ENCODE results near the gene DDX49.
A peak's percentile ranks its signal among the peaks of the same experiment; 100 is the strongest.

The DDX49 gene, protein sequence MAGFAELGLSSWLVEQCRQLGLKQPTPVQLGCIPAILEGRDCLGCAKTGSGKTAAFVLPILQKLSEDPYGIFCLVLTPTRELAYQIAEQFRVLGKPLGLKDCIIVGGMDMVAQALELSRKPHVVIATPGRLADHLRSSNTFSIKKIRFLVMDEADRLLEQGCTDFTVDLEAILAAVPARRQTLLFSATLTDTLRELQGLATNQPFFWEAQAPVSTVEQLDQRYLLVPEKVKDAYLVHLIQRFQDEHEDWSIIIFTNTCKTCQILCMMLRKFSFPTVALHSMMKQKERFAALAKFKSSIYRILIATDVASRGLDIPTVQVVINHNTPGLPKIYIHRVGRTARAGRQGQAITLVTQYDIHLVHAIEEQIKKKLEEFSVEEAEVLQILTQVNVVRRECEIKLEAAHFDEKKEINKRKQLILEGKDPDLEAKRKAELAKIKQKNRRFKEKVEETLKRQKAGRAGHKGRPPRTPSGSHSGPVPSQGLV

DNA sequence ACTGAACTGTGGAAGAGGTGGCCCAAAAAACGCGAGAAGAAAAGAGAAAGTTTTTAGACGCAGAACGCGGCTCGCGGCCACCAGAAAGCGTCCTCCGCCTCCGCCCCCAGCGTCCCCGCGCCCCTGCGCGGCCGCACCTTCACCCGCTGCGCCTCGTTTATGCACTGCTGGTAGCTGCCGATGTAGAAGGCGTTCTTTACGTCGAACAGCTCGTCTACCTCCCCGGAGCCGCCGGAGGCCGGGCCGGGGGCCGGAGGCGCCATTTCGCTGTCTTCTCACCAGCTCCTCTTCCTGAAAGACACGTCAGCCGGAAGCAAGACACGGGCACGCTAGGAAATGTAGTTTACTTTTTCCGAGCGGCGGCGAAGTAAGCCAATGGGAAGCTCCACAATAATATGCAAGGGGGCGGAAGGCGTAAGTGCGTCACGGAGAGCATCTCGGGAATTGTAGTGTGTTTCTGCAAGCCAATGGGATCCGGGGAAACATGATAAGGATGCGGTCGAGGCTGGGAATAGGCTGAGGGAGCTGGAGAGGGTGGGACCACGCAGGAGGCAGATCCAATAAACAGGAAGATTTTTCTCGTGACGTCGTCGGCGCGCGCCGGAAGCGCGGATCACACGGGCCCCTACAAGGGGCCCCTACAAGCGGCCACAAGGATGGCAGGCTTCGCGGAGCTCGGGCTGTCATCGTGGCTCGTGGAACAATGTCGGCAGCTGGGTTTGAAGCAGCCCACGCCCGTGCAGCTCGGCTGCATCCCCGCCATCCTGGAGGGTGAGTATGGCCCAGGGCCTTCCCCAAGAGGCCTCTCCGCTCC, at the start of gene DDX49, which contains the start of gene COPE:
Gene DDX49 (plus strand): TSS at position 630 of the 814 bp plus-strand sequence. CDS start 27 bp downstream, at position 657.
Gene COPE (minus strand): TSS at position 302 of the 814 bp plus-strand sequence. CDS start 39 bp downstream, at position 263.
- peak; percentile 100 for FAIRE-seq

DNA sequence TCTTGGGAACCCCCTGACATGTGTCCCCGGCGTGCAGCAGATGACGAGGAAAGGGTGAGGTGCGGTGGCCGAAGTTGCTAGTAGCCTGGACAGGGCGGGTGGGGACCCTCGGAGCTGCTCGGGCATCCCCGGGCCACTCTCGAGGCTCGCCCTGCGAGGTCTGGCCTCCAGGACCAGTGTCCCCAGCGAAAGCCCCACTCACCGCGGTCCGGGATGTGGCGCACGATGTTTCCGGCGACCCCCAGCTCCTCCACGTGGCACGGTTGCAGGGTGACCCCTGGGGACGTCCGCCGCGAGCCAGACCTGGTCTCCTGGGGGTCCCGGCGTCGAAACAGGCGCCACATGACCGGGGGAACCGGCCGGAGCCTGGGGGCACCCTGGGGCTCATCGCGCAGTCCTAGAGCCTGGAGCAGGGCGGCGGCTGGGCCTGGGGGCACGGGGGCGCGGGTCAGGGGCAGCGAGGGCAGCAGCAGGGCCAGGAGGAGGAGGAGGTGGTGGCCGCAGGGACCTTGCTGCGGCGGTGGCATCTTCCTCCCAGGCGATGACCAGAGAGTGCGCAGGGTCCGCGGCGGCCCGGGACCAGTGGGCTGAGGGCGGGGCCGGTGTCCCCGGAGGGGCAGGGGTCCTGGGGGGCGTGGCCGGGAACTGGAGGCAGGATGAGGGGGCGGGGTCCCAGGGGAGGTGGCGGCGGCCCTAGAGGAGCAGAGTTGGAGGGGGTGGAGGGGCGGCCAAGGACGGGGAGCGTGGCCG, 49.6 kb upstream of the DDX49 start:
- no peak for FAIRE-seq

DNA sequence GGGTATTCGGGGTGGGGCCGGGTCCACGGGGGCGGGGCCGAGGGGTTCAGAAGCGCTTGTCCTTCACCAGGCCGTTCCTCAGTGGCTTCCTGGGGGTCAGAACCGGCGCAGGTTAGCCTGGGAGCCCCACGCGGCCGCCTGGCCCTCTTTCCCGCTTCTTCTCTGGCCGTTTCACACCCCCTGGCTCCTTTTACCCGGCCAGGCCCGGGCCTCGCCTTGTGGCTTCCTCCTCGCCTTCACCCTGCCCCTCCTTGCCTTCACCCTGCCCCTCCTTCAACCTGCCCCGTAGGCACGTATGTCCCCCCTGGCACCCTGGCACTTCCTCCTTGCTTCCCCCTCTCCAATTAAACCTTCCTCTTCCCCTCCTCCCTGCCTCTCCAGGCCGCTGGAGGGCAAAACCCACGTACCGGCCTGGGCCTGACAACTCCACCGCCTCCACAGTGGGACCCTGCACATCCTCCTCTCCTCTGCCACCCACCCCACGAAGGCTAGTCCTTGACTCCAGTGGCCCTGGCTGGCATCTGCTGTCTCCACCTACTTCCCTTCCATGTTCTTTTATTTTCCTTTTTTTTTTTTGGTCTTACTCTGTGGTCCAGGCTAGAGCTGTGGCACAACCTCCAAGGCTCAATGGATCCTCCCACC, 48.9 kb upstream of the DDX49 start:
- FAIRE-seq: no peak

DNA sequence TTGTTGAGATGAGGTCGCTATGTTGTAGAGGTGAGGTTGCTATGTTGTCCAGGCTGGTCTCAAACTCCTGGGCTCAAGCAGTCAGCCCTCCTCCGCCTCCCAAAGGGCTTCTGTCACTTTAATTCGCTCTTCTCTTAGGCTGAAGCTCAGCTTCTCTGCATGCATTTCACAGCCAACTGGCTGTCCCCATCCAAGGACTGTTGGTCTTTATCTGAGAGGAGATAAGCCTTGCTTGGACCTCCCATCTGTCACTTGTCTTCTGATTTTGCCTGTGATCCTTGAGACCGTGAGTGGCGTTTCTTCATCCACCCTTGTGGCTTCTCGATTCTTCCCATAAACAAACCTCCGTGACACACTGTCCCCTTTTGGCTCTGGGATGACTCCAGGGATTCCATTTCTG, 48.0 kb upstream of the DDX49 start:
- no peak for FAIRE-seq

DNA sequence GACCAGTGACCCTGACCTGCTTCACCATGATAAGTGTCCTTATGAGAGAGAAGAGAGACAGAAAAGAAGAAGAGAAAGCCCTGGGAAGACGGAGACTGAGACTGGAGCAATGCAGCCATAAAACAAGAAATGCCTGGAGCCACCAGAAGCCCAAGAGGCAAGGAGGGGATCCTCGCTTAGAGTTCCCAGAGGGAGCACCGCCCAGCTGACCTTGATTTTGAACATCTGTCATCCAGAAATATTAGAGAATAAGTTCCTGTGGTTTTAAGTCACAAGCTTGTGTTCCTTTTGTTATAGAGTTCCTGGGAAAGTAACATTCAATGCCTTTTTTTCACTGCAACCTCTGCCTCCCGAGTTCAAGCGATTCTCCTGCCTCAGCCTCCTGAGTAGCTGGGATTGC, 43.8 kb upstream of the DDX49 start:
- no peak for FAIRE-seq

DNA sequence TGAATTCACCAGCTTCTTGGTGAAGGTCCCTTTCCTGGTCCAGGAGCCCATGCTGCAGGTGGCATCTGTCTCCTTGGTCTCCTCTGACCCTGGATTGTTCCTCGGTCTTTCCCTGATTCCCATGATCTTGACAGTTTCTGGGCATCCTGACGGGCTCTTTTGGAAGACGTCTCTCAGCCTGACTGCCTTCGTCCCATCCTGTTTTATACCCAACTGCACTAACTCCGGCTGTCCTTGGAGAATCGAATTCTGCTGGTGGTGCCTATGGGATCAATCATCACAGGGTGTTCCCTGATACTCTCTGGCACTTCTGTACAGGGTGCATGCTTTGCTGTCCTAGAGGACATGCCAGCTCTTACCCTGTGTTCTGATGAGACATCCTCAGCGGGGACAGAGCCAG, 42.6 kb upstream of the DDX49 start:
- no peak for FAIRE-seq

DNA sequence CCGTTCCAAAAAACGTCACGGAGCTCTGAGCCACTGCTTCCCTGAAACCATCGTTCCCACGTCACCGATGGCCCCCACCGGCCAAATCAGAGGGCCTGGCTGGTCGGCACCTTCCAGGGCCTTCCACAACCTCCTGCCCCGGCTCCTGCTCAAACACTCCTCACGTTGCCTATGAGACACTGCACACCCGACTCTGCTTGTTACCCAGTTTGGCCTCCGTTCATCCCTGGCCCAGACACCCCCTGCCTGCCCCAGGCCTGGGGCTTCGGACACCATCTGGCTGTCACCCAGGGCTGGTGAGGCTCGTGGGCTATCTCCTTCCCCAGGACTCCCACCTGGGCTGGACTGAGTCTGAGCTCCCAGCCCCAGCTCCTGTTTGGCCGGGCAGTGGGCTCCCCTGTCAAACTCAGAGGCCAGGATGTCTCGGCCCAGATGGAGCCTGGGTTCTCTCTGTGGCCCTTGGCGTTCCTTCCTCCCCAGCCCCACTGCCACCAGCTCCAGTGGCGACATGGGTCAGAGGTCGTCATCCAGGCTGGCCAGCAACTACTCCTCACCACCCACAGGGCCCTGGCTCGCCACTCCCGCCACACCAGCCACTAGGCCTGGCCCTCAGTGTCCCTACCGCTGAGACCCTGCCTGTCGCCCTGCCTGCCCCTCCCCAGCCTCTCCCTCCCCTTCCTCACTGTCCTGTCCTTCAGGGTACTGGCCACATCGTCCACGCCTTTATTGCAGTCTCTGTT, 41.3 kb upstream of the DDX49 start:
- no peak for FAIRE-seq

DNA sequence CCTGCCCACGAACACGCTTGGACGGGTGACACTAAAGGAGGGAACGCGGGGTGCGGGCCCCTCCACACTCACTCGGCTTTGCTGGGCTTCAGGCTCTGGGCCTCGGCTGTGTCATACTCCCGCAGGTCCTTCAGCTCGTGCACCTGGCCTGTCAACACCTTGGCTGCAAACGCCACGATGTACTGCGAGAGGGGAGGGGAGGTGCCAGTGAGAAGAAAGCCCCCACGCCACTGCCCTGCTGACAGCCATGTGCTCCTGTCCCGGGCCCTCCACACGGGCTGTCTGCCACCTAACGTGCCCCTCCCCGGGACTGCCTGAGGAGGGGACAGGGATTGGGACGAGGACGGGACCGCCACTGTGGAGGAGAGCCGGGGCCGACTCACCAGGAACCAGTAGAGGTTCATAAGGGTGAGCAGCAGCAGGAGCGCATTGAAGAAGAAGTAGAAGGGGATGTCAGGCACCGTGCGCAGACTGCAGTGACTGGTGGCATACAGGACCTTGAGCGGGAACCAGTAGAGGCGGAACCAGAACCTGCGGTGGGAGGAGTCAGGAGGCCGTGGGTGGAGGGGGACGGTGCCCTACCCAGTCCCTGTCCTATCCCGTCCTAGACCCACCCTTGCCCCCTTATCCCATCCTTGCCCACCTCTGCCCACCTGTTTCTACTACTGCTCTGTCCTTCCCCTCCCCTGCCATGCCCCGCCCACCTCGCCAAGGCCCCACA, 40.5 kb upstream of the DDX49 start:
- FAIRE-seq: no peak

DNA sequence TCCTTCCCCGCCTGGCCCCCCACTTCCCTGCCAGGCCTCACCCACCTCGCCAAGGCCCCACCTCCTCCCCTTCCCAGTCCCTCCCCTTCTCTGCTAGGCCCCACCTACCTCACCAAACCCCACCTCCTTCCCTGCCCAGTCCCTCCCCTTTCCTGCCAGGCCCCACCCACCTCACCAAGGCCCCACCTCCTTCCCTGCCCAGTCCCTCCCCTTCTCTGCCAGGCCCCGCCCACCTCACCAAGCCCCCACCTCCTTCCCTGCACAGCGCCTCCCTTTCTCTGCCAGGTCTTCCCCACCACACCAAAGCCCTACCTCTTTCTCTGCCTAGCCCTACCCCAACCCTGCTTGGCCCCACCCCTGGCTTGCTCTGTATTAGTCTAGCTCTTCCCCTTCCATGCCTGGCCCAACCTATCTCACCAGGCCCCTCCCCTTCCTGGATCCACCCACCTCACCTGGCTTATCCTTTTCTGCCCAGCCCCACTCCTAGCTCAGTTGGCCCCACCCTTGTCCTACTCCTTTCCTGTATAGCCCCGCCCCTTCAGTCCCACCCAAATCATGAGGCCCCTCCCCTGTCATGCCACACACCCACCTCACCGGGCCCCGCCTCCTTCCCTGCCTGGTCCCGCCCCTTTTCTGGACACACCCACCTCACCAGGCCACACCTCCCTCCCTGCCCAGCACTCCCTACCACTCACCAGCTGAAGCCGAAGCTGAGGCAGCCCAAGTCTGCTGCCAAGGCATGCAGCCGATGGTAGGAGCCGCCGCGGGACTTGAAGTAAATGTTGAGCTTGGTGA, 39.7 kb upstream of the DDX49 start:
- FAIRE-seq: no peak

DNA sequence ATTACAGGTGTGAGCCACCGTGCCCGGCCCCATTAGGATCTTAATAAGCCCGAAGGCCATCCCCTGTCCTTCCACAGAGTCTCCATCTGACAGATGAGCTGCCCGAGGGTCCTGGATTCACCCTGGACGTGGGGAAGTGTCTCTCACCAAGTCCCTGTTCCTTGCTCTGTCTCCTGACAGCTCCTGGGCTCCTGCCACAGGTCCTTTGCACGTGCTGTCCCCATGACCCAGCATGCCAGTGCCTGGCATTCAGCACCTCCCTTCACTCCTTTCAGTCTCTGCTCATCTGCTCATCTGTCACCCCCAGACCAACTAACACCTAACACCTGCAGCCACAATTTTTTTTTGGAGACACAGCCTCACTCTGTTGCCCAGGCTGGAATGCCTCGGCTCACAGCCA, 38.0 kb upstream of the DDX49 start:
- no peak for FAIRE-seq

DNA sequence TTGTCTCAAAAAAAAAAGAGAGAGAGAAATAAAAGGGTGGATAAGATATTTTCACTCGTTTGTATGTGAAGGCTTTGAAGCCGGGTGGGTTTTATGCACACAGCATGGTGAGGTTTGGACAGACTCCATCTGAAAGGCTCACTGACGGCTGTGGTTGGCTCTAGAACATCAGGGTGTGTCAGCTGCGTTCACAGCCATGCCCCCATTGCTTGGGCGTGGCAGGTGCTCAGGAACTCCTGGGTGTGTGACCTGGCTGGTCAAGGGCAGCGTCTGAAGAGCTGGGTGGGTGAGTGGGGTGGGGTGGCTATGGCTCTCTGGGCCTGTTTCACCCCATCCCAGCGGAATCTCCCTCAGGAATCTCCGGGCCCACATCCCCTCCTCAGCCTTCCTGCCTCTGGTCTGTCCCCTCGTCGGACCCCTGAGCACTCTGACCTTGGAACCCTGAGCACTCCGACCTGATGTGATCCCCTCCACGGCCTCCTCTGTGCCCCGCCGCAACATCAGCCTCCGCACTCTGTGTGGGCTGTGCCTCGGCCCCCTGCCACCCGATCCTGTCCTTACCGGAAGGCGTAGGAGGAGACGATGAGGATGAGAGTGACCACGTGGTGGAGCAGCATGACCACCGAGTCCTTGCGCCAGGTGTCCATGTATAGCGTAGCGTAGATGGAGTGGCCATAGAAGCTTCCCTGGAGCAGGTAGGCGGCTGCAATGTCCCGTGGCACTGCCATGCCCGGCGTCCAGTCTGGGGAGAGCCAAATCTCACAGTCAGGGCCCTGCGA, 35.8 kb upstream of the DDX49 start:
- FAIRE-seq: no peak

DNA sequence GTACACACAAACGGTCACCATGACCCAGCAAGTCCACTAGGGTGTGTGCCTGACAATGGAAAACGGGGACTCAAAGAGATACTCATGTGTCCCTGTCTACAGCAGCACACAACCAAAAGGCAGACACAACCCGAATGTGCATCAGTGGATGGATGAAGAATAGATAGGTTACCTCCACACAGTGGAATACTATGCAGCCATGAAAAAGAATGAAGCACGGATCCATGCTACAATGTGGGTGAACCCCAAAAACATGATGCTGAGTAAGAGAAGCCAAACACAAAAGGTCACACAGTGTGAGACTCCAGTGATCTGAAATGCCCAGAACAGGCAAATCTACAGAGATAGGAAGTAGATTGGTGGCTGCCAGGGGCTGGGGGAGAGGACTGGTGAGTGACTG, 32.5 kb upstream of the DDX49 start:
- no peak for FAIRE-seq

DNA sequence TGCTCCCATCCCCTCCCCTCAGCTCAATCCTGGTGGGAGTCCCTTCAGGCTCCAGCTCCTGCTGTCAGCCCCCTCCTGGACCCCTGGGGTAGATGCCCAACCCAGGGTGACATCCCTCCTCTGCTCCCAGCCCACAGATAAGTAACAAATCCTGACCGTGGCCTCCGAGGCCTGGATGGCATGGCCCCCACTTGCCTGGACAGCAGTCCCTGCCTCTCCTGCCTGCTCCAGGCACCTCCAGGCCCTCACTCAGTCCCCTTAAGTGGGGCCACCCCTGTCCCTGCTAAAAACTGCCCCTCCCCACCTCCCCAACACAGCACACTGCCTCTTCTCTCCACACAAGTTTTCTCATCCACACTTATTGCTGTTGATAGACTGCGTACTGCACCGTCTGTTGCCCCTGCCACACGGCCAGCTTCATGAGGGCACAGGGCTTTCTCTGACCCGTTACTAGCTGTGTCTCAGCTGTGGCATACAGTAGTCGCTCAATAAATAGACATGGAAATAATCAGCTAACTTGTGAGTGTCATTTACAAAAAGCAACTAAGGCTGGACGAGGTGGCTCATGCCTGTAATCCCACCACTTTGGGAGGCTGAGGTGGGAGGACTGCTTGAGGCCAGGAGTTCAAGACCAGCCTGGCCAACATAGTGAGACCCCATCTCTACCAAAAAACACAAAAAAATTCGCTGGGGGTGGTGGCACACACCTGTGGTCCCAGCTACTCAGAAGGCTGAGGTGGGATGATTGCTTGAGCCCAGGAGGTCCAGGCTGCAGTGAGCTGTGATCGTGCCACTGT, 29.4 kb upstream of the DDX49 start:
- no peak for FAIRE-seq

DNA sequence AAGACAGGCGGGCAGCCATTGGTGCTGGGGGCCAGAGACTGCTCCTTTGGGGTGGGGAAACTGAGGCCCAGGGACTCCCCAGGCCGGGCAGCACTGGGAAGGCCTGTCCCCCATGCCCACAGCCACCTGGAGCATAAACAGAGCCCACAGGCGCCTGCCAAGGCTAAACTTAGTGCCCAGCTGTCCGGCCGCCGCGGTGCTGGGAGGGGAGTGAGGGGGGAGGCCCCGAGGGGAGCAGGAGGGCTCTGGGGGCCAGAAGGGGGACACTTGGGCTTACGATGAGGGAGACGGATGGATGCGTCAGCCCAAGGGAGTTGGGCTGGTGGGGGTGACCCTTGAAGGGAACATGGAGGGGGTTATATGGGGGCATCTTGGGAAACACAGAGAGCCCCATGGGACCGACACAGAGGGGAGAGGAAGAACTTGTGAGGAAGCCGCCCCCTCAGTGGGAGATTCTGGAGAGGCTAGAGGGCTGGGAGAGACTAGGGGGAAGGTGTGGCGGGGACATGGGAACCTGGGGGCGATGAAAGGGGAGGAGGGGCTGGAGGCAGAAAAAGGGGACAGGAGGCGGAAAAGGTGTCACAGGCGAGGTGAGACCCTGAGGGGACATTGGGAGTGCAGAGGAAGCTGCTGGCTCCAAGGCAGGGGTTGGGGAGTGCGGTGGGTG, 25.8 kb upstream of the DDX49 start:
- FAIRE-seq: no peak

DNA sequence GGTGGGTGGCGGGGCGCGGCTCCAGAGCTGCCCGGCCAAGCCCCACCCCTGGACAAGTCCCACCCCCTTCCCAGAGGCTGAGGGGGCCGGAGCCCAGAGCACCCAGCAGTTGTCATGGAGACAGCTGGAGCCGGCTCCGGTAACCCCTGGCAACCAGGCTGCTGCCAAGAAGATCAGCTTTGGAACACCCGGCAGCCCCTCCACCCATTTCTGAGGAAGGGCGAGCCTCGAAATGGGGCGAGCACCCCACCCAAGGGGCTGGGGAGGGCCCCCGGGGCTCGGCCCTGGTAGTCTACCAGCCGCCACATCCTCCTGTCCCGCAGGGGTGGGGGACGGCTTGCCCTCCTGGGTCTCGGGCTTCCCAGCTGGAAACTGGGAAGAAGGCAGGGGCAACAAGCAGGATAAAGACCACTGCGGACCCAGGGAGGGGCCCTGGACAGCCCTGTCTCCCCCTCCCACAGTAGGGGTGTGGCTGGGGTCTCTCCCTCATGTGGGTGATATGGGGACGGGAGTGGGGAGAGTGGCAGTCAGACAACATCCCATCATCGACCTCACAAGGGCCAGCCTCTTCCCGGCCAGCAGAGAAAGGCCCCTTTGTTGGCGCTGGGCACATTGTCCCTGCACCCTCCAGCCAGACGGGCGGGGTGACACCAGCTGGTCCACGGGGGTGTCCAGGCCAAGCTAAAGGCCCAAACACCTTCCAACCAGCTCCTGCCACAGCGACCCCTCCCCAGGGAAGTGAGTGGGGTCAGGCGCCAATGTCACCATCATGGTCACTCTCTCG, 25.1 kb upstream of the DDX49 start:
- FAIRE-seq: no peak

DNA sequence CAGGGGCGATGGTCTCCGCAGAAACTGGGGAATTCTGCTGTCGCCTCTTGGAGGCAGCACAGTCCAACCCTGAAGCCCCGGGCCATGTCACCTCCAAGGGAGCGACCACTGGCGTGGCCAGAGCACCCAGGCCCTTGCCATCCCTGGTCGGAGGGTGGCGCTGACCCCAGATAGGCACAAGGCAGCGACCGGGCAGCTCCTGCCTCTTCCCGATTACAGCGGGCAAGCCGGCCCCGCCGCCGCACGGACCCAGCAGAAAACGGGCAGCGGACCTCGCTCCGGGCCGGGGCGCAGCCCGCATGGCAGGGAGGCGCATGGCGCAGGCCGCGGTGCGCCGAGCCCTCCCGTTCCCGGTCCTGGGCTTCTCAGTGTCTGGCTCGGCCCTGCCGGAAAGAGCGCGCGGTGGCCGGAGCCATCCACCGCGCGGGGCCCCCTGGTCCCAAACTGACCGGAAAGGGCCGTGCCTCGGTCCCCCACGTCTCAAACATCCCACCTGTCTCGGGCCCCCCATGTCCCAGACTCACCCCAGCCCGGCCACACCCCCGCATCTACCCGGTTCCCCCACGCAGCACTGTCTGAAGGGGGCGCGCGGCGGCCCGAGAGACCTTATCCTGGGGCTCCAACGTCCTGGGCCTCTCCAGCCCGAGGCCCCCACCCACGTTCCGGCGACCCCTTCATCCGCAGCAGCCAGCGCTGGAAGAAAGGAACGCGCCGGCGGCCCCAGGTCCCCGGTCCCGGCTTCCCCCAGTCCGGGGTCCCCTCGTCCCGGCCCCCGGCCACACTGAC, 24.3 kb upstream of the DDX49 start:
- no peak for FAIRE-seq

Data from islet of Langerhans (tissue), 1 donor.